ENCODE measurements around the gene FGF21. TPM values are rescaled to one million over a fixed set of nuclear protein-coding genes. Genes with fewer than 3 reads are reported as not detected.

Gene FGF21
- total RNA-seq, 4 donors from 2014 or later, result not detected

DNA sequence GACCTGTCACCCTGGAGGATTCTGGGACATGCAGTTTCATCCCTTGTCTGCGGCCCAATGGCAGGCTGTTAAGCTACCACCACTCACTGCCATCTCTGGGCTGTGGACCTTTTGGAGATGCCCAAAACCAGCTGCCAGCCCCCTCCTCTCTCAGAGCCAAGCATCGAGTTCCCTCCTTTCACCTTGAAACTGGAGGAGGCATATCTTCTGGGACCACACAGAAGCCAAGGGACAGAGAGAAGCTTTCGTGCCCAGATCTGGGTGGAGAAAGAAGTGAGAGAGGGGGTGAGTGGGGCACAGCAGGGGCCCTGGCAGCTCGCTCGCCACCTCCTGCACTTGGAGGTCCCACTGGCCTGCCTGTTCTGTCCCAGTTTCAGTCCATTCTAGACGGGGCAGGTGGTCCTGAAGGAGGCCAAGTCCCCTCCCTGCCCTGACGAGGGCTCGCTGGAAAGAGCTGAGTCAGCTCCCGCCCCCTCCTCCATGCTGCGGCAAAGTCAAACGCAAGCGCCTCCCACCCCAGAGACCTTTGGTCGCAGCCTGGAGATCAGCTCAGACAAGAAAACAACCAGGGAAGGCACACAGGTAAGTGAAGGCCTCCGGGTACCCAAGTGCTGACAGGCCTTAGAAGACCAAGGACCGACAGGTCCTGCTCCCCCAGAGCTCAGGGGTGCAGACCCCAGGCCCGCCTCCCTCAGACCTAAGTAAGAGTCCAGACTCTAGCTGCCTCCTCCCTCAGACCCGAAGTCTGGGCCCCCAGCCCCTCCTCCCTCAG lies 51.7 kb downstream of the FGF21 start:
- no peaks in the 10 kb centered on the region for H3K9me3 ChIP-seq
- H3K4me3 ChIP-seq, result no peak overlapping the region
- WGBS, result 83% methylated on average over 11 of the region's 17 CpGs
- intact Hi-C loops (cut with DNase I), result no loop called here
- TF ChIP-seq POLR2A (IDR thresholded peaks at IDR 0.05; ENCODE audit: low read depth) (no peak), POLR2AphosphoS5 (IDR thresholded peaks at IDR 0.05) (no peak), EP300 (IDR thresholded peaks at IDR 0.05) (no peak)
- TF ChIP-seq, protein P1, sequence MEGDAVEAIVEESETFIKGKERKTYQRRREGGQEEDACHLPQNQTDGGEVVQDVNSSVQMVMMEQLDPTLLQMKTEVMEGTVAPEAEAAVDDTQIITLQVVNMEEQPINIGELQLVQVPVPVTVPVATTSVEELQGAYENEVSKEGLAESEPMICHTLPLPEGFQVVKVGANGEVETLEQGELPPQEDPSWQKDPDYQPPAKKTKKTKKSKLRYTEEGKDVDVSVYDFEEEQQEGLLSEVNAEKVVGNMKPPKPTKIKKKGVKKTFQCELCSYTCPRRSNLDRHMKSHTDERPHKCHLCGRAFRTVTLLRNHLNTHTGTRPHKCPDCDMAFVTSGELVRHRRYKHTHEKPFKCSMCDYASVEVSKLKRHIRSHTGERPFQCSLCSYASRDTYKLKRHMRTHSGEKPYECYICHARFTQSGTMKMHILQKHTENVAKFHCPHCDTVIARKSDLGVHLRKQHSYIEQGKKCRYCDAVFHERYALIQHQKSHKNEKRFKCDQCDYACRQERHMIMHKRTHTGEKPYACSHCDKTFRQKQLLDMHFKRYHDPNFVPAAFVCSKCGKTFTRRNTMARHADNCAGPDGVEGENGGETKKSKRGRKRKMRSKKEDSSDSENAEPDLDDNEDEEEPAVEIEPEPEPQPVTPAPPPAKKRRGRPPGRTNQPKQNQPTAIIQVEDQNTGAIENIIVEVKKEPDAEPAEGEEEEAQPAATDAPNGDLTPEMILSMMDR (IDR thresholded peaks at IDR 0.05), result no peak
- no peak overlapping the region for H3K27ac ChIP-seq (replicated peaks in 1 of 4)
- peaks cover 0 to 23% (median 12%) of the 10 kb centered on the region in 4 donors for H3K36me3 ChIP-seq
- H3K27me3 ChIP-seq, result no peaks in the 10 kb centered on the region
- peaks cover 9 to 50% (median 42%) of the 10 kb centered on the region in 4 donors for H3K4me1 ChIP-seq
- DNase-seq (ENCODE audit: extremely low spot score), result no peak

DNA sequence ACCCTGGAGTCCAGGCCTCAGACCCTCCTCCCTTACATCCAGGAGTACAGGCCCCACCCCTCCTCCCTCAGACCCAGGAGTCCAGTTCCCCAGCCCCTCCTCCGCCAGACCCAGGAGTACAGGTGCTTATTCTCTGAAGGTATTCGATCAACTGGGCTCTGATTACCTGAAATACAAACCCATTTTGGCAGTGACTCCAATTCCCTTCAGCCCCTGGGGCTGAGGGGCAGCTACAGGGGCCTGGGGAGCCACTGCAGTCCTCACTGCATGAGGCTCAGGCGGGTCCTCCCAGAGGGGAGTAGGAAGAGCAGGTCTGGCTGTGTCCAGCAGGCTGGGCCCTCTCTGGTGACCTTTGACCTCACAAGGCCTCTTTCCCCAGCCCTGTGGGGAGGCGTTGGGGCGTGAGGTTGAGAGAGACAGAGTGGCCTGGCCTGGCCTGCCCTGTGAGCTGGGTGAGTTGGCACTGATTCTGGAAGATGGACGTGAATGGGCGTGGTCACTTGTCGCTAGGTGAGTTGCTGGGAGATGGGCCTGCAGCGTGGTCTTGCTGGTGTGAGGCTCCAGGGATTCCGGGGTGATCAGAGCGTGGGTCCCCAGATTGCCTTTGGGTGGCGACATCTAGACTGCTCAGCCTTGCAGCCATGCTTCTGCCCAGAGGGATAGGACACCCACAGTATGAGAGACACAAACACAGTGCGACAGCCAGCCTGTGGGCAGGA lies 52.4 kb downstream of the FGF21 start:
- Histone ChIP-seq H3K27ac (replicated peaks in 1 of 4) (no peak overlapping the region), H3K4me3 (no peak overlapping the region), H3K4me1 (peaks cover 13 to 57% (median 49%) of the 10 kb centered on the region in 4 donors), H3K9me3 (no peaks in the 10 kb centered on the region), H3K36me3 (peaks cover 0 to 23% (median 12%) of the 10 kb centered on the region in 4 donors), H3K27me3 (no peaks in the 10 kb centered on the region)
- WGBS, result 85% methylated on average over 11 of the region's 13 CpGs
- no peak for DNase-seq (ENCODE audit: extremely low spot score)
- TF ChIP-seq, protein P1 (IDR thresholded peaks at IDR 0.05), result no peak
- TF ChIP-seq POLR2AphosphoS5 (IDR thresholded peaks at IDR 0.05) (no peak), POLR2A (IDR thresholded peaks at IDR 0.05; ENCODE audit: low read depth) (no peak), EP300 (IDR thresholded peaks at IDR 0.05) (no peak)
- intact Hi-C loops (cut with DNase I), result no loop called here

Small RNA genes within 50 kb of the gene (small RNA-seq; reads per million reads assigned to genes)
- gene RNU6-317P, result 0 reads per million in 3 donors

Other genes with a start within 250 kb of the FGF21 start
- gene LMTK3, start 243.7 kb upstream of the FGF21 start, total RNA-seq, result under 1 TPM; 0.17 to 0.57 (median 0.37) TPM
- gene SULT2B1, start 203.4 kb upstream of the FGF21 start, total RNA-seq, result 1 to 10 TPM in 1 of 4 donors, not detected in 3; 1.0 TPM
- gene SPACA4, start 148.8 kb upstream of the FGF21 start, total RNA-seq, result not detected
- under 1 TPM; 0.32 to 0.69 (median 0.37) TPM for gene FAM83E, start 140.4 kb upstream of the FGF21 start, total RNA-seq
- 1,000 to 10,000 TPM; 1,298 to 2,105 (median 1,742) TPM for gene RPL18, start 136.3 kb upstream of the FGF21 start, total RNA-seq
- 10 to 100 TPM; 15.9 to 24.5 (median 17.0) TPM for gene SPHK2, start 136.0 kb upstream of the FGF21 start, total RNA-seq
- 1 to 10 TPM; 3.0 to 9.3 (median 7.2) TPM for gene DBP, start 118.1 kb upstream of the FGF21 start, total RNA-seq
- gene CA11, start 109.3 kb upstream of the FGF21 start, total RNA-seq, result 10 to 100 TPM; 11.9 to 16.5 (median 14.9) TPM
- under 1 TPM in 3 of 4 donors, not detected in 1; under 0.01 to 0.34 (median 0.17) TPM for gene NTN5, start 82.5 kb upstream of the FGF21 start, total RNA-seq
- gene FUT2, start 59.6 kb upstream of the FGF21 start, total RNA-seq, result not detected
- 1 to 10 TPM in 3 of 4 donors, under 1 TPM in 1; 0.99 to 2.9 (median 1.8) TPM for gene MAMSTR, start 35.8 kb upstream of the FGF21 start, total RNA-seq
- 10 to 100 TPM; 15.0 to 27.7 (median 22.8) TPM for gene RASIP1, start 14.9 kb upstream of the FGF21 start, total RNA-seq
- gene IZUMO1, start 8.6 kb upstream of the FGF21 start, total RNA-seq, result not detected
- gene FUT1, start 2.9 kb upstream of the FGF21 start, total RNA-seq, result 1 to 10 TPM in 3 of 4 donors, under 1 TPM in 1; 0.83 to 2.5 (median 2.1) TPM
- 10 to 100 TPM; 59.0 to 93.3 (median 63.9) TPM for gene BCAT2, start 55.5 kb downstream of the FGF21 start, total RNA-seq
- gene HSD17B14, start 81.0 kb downstream of the FGF21 start, total RNA-seq, result 1 to 10 TPM; 7.1 to 8.9 (median 7.8) TPM
- 10 to 100 TPM; 11.4 to 27.4 (median 18.9) TPM for gene PLEKHA4, start 113.1 kb downstream of the FGF21 start, total RNA-seq
- 10 to 100 TPM; 40.3 to 98.7 (median 64.4) TPM for gene PPP1R15A, start 116.9 kb downstream of the FGF21 start, total RNA-seq
- gene TULP2, start 143.2 kb downstream of the FGF21 start, total RNA-seq, result 1 to 10 TPM in 1 of 4 donors, under 1 TPM in 3; 0.75 to 1.3 (median 0.83) TPM
- gene NUCB1, start 144.8 kb downstream of the FGF21 start, total RNA-seq, result 100 to 1,000 TPM; 179 to 356 (median 284) TPM
- under 1 TPM in 1 of 4 donors, not detected in 3; 0.57 TPM for gene DHDH, start 178.2 kb downstream of the FGF21 start, total RNA-seq
- gene BAX, start 199.4 kb downstream of the FGF21 start, total RNA-seq, result 10 to 100 TPM; 39.0 to 50.4 (median 42.3) TPM
- gene FTL, start 209.8 kb downstream of the FGF21 start, total RNA-seq, result 1,000 to 10,000 TPM; 3,246 to 4,339 (median 3,896) TPM
- gene GYS1, start 237.8 kb downstream of the FGF21 start, total RNA-seq, result 10 to 100 TPM; 33.3 to 39.3 (median 37.3) TPM
- gene RUVBL2, start 238.4 kb downstream of the FGF21 start, total RNA-seq, result 100 to 1,000 TPM in 2 of 4 donors, 10 to 100 TPM in 2; 72.7 to 113 (median 97.6) TPM

All from esophagus muscularis mucosa (tissue), 4 donors.